Thoracic aorta (tissue), 2 donors: ENCODE measurements around the gene ADIPOR2. TPM values are rescaled to one million over a fixed set of nuclear protein-coding genes. Genes with fewer than 3 reads are reported as not detected.

Source experiments
- ATAC-seq: fragments of 150-250 bp; one replicate; pipeline ENCODE4 v1.8.0; 2017; ENCODE audit warnings: low read depth; ENCODE audit not compliant: insufficient number of reproducible peaks, low FRiP score
- DNase-seq: peaks from one replicate; pipeline ENCODE4 v3.0.0-alpha.2; 2020; ENCODE audit warnings: low spot score
- H3K27ac ChIP-seq, 2 donors: fragments of 200-600 bp; sonication (generic); 1 replicate in 1 of 2; 2 replicates in 1 of 2; pipeline ENCODE4 v1.5.1; 2016; ENCODE audit warnings: mild to moderate bottlenecking in 2 of 2, moderate library complexity in 2 of 2
- H3K27me3 ChIP-seq: fragments of 200-600 bp; sonication (generic); replicated peaks from 2 replicates; pipeline ENCODE4 v1.6.0; 2016; ENCODE audit warnings: mild to moderate bottlenecking; ENCODE audit not compliant: insufficient read depth
- H3K36me3 ChIP-seq: fragments of 200-600 bp; sonication (generic); one replicate; pipeline ENCODE4 v1.5.1; 2016
- H3K4me1 ChIP-seq, 2 donors: fragments of 200-600 bp; sonication (generic); 1 replicate in 1 of 2; 2 replicates in 1 of 2; pipeline versions ENCODE4 v1.5.1 to v1.6.0; 2016; ENCODE audit warnings: low read depth in 2 of 2, mild to moderate bottlenecking in 1 of 2; ENCODE audit not compliant: control insufficient read depth in 1 of 2
- H3K4me3 ChIP-seq: fragments of 200-600 bp; sonication (generic); 2 replicates; pipeline ENCODE4 v1.5.1; 2016; ENCODE audit warnings: mild to moderate bottlenecking
- H3K9me3 ChIP-seq: fragments of 200-600 bp; sonication (generic); 2 replicates; pipeline ENCODE4 v1.5.1; 2016
- total RNA-seq, 2 donors: library from RNA; depleted of rRNA; stranded (reverse); fragments of >200 nt; gene quantifications; one replicate each; pipeline versions ENCODE4 v1.1.0 to v1.2.3, GENCODE V29; 2016
- TF ChIP-seq, protein P1 (sequence below): fragments of 200-600 bp; sonication (generic); IDR thresholded peaks from one replicate; pipeline ENCODE4 v1.5.1; 2019; ENCODE audit warnings: antibody characterized with exemption

Gene ADIPOR2
- total RNA-seq, 2 donors from 2014 or later, result 24.2 to 43.0 TPM

DNA sequence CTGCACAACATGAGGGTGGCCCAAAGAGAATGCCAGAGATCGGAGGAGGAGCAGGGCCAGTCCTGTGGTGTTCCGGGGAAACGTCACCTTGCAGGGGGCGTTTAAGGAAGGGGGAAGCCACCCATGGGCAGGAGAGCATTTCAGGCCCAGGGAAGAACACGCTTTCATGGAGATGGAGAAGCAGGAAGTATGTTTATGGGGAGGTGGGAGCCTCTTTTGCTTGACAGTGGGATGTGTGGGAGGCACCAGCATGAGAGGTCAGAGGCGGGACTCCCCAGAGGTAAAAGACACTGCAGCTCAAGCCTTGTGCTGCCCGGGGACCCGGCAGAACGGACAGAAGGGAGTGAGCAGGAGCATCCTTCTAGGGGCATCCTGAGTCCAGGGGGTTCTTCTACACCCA lies 128.2 kb downstream of the ADIPOR2 start:
- Histone ChIP-seq H3K4me1 (peaks cover 0 to 3% of the 10 kb centered on the region in 2 donors), H3K36me3 (no peaks in the 10 kb centered on the region), H3K27ac (no peak overlapping the region), H3K27me3 (peaks cover 8% of the 10 kb centered on the region), H3K9me3 (no peaks in the 10 kb centered on the region), H3K4me3 (no peak overlapping the region)
- ATAC-seq (no peak), DNase-seq (no peak)
- TF ChIP-seq, protein P1, sequence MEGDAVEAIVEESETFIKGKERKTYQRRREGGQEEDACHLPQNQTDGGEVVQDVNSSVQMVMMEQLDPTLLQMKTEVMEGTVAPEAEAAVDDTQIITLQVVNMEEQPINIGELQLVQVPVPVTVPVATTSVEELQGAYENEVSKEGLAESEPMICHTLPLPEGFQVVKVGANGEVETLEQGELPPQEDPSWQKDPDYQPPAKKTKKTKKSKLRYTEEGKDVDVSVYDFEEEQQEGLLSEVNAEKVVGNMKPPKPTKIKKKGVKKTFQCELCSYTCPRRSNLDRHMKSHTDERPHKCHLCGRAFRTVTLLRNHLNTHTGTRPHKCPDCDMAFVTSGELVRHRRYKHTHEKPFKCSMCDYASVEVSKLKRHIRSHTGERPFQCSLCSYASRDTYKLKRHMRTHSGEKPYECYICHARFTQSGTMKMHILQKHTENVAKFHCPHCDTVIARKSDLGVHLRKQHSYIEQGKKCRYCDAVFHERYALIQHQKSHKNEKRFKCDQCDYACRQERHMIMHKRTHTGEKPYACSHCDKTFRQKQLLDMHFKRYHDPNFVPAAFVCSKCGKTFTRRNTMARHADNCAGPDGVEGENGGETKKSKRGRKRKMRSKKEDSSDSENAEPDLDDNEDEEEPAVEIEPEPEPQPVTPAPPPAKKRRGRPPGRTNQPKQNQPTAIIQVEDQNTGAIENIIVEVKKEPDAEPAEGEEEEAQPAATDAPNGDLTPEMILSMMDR, result no peak

DNA sequence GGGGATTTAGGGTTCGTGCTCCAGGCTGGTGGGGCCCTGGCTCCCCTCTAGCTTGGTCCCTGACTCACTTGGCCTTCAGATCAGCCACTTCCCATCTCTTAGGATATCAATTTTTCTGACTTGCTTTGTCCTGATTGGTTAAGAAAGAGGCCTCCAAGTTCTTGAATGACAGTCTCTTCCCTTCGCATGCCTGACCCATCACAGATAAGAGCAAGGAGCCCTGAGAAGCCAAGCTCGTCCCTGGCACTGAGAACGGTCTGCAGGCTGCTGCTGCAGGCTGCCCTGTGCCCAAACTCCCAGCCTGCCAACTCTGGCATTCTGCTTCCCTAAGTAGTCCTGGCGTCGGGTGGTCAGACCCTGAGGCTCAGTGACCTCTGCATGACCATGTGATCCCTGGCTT lies 128.7 kb downstream of the ADIPOR2 start:
- TF ChIP-seq, protein P1, result no peak
- Histone ChIP-seq H3K4me1 (peaks cover 0 to 3% of the 10 kb centered on the region in 2 donors), H3K4me3 (no peak overlapping the region), H3K27me3 (peaks cover 8% of the 10 kb centered on the region), H3K36me3 (no peaks in the 10 kb centered on the region), H3K9me3 (no peaks in the 10 kb centered on the region), H3K27ac (no peak overlapping the region)
- DNase-seq, result no peak
- no peak for ATAC-seq

DNA sequence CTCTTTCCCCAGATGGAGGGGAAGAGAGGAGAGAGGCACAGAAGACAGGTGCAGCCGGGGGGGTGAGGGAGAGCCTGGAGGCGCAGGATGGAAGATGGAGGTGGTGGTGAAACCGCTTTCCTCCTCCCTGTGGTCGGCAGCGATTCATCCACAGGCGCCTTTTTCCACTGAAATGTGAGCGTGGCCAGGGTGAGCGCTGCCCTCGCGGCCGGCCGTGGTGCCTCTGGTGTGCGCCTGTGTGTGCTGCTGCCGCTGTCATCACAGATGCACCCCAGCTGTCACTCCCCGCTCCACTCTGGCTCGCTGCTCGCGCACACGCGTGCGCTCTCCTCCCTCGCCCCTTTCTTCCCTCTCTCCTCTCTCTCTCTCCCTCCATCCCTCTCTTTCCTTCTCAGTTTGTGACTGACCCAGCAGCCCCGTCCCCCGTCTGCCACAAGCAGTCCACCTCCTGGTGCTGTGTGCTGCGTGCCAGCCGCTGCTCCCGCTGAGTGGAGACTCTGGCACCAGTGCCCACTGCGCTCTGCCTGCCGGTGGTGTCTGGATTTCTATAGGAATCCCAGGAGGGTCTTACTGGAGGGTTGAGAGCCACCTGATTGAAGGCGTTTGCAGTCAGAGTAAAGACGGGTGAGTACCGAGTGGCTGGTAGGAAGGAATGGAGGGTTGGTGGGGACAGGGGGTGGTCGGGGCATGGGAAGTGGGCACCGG lies 129.5 kb downstream of the ADIPOR2 start, which contains the start of gene LRTM2:
LRTM2 (plus strand) TSS at position 375 of the 705 bp plus-strand sequence. CDS start 7,584 bp downstream, outside the sequence.
- Histone ChIP-seq H3K4me3 (no peak within 1 kb of the TSS), H3K27me3 (peaks cover 8% of the 10 kb centered on the region), H3K4me1 (peaks cover 0 to 3% of the 10 kb centered on the region in 2 donors), H3K27ac (no peak within 1 kb of the TSS), H3K9me3 (no peaks in the 10 kb centered on the region), H3K36me3 (no peaks in the 10 kb centered on the region)
- ATAC-seq, result no peak
- TF ChIP-seq, protein P1, result no peak
- no peak for DNase-seq

DNA sequence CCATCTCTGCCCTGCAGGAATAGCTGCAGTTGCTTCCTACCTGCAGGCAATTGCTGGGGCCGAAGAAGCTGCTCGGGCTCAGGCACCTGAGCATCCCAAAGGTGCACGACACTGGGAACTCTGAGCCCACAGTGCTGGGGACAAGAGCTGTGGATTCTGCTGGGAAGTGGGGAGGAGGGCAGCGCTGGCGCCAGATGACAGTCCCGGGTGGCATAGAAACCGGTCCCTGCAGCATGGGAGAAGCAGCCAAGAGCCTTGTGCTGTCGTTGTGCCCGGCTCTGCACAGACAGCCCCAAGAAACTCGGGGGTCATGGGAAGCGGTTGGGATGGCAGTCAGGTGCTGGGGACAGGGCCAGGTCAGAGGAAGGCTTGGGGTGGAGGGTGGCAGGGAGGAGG lies 130.0 kb downstream of the ADIPOR2 start:
- no peak overlapping the region for H3K27ac ChIP-seq
- peaks cover 0 to 3% of the 10 kb centered on the region in 2 donors for H3K4me1 ChIP-seq
- H3K4me3 ChIP-seq, result no peak overlapping the region
- peaks cover 8% of the 10 kb centered on the region for H3K27me3 ChIP-seq
- DNase-seq (no peak), ATAC-seq (no peak)
- no peaks in the 10 kb centered on the region for H3K9me3 ChIP-seq
- no peaks in the 10 kb centered on the region for H3K36me3 ChIP-seq
- TF ChIP-seq, protein P1, result no peak

DNA sequence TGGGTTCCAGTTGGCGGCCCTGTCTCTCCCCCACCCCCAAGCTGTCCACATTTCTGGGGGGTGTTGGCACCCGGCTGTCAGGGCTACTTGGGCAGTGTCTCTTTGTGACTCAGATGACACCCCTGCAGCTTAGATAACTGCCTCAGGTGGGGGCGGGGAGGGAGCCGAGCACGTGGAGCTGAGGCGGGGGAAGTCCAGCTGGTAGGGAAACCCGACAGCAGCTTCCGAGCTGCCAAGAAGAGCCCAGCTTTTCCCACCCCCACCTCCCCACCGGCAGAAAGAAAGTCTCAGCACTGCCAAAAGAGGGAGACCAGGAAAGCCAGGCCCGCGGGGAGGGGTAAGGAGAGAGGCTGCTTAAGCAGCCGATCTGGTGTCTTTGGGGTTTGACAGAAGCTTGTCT lies 130.9 kb downstream of the ADIPOR2 start:
- no peak overlapping the region for H3K4me3 ChIP-seq
- DNase-seq (no peak), ATAC-seq (no peak)
- H3K4me1 ChIP-seq, result peaks cover 0 to 3% of the 10 kb centered on the region in 2 donors
- no peak overlapping the region for H3K27ac ChIP-seq
- TF ChIP-seq, protein P1, result no peak
- peaks cover 8% of the 10 kb centered on the region for H3K27me3 ChIP-seq
- H3K36me3 ChIP-seq, result no peaks in the 10 kb centered on the region
- H3K9me3 ChIP-seq, result no peaks in the 10 kb centered on the region
